Mesendoderm (in vitro differentiated cells): Measurements from ENCODE around the gene NEDD8.
"Not testable (repeated sequence)": the region's sequence is repeated elsewhere in the genome, so short reads cannot be mapped to it uniquely, and the experiment has no call there.

Source experiments
- DNase-seq: peaks from one replicate; pipeline ENCODE4 v3.0.0; 2013
- H2AK5ac ChIP-seq: 2 replicates; pipeline ENCODE4 v1.6.1; 2013; ENCODE audit warnings: low read length, inconsistent platforms
- H2BK120ac ChIP-seq: 2 replicates; pipeline ENCODE4 v1.6.1; 2013; ENCODE audit warnings: low read depth, mild to moderate bottlenecking, low read length, moderate library complexity, mixed read lengths
- H2BK15ac ChIP-seq: replicated peaks from 2 replicates; pipeline ENCODE4 v1.6.1; 2013; ENCODE audit warnings: low read depth, mild to moderate bottlenecking, moderate library complexity
- H2BK5ac ChIP-seq: 2 replicates; pipeline ENCODE4 v1.6.1; 2013; ENCODE audit warnings: low read length, inconsistent platforms
- H3K18ac ChIP-seq: 2 replicates; pipeline ENCODE4 v1.6.1; 2013; ENCODE audit warnings: mild to moderate bottlenecking, low read length, mixed read lengths
- H3K23ac ChIP-seq: one replicate; pipeline ENCODE4 v1.6.1; 2013; ENCODE audit warnings: low read length
- H3K27ac ChIP-seq: 2 replicates; pipeline ENCODE4 v1.5.1; 2013; ENCODE audit warnings: low read depth, mild to moderate bottlenecking, inconsistent platforms, low read length, moderate library complexity
- H3K27me3 ChIP-seq: 2 replicates; pipeline ENCODE4 v1.6.1; 2013; ENCODE audit warnings: low read length, control low read depth, mild to moderate bottlenecking, inconsistent platforms; ENCODE audit not compliant: insufficient read depth, poor library complexity
- H3K36me3 ChIP-seq: 2 replicates; pipeline ENCODE4 v1.6.1; 2013; ENCODE audit warnings: low read length, inconsistent platforms; ENCODE audit not compliant: control insufficient read depth, insufficient read depth
- H3K4ac ChIP-seq: one replicate; pipeline ENCODE4 v1.6.1; 2013; ENCODE audit warnings: low read depth, mild to moderate bottlenecking, low read length, moderate library complexity
- H3K4me1 ChIP-seq: 2 replicates; pipeline ENCODE4 v1.6.1; 2013; ENCODE audit warnings: low read depth, low read length, inconsistent platforms; ENCODE audit not compliant: control insufficient read depth
- H3K4me2 ChIP-seq: 2 replicates; pipeline ENCODE4 v1.6.1; 2013; ENCODE audit warnings: low read length
- H3K4me3 ChIP-seq: 2 replicates; pipeline ENCODE4 v1.5.1; 2013; ENCODE audit warnings: mild to moderate bottlenecking, low read length
- H3K56ac ChIP-seq: one replicate; pipeline ENCODE4 v1.6.1; 2013; ENCODE audit warnings: low read length
- H3K79me1 ChIP-seq: 2 replicates; pipeline ENCODE4 v1.6.1; 2013; ENCODE audit warnings: low read length, inconsistent platforms
- H3K79me2 ChIP-seq: 2 replicates; pipeline ENCODE4 v1.6.1; 2013; ENCODE audit warnings: mild to moderate bottlenecking, low read length; ENCODE audit not compliant: control insufficient read depth, insufficient read depth
- H3K9ac ChIP-seq: 2 replicates; pipeline ENCODE4 v1.6.1; 2013; ENCODE audit warnings: low read length, inconsistent platforms
- H4K5ac ChIP-seq: one replicate; pipeline ENCODE4 v1.6.1; 2013; ENCODE audit warnings: low read length
- H4K8ac ChIP-seq: one replicate; pipeline ENCODE4 v1.6.1; 2013; ENCODE audit warnings: low read depth, mild to moderate bottlenecking, control low read depth, low read length, moderate library complexity
- WGBS: extraction: QIAGEN DNeasy Blood & Tissue Kit; methylation state at CpG from one replicate; pipeline ENCODE4 v1.1.7; 2013; ENCODE audit warnings: low lambda C conversion rate, missing lambda C conversion rate; ENCODE audit not compliant: insufficient coverage; ENCODE audit errors: extremely low coverage; 5-methylcytosine and 5-hydroxymethylcytosine counted together

The NEDD8 gene

GRCh38 chr14:24231263-24232120 is 675 bp downstream of the NEDD8 start:
- Histone ChIP-seq H2BK120ac (no peak overlapping the region), H3K56ac (peak overlapping the region; percentile 97), H3K36me3 (no peaks in the 10 kb centered on the region), H3K9ac (peak overlapping the region; percentile 95), H4K5ac (no peak overlapping the region), H2BK15ac (no peak overlapping the region), H3K27me3 (no peaks in the 10 kb centered on the region), H2BK5ac (no peak overlapping the region), H3K4me2 (peak overlapping the region; percentile 98), H3K4ac (peak overlapping the region; percentile 20), H3K4me3 (peak overlapping the region; percentile 99), H3K79me1 (peaks cover 9% of the 10 kb centered on the region), H3K4me1 (peaks cover 2% of the 10 kb centered on the region), H4K8ac (peak overlapping the region; percentile 16), H3K18ac (peak overlapping the region; percentile 22), H3K23ac (peak overlapping the region; percentile 9), H3K79me2 (peaks cover 22% of the 10 kb centered on the region), H2AK5ac (no peak overlapping the region), H3K27ac (no peak overlapping the region)
- WGBS = 100% methylated on average over 1 of the region's 23 CpGs
- no peak for DNase-seq

GRCh38 chr14:24228902-24229301 is 3.3 kb downstream of the NEDD8 start:
- no peak overlapping the region for H2BK5ac ChIP-seq
- DNase-seq = no peak
- H3K36me3 ChIP-seq = no peaks in the 10 kb centered on the region
- no peak overlapping the region for H2BK120ac ChIP-seq
- H3K9ac ChIP-seq = no peak overlapping the region
- no peak overlapping the region for H3K27ac ChIP-seq
- H3K23ac ChIP-seq = no peak overlapping the region
- H3K27me3 ChIP-seq = no peaks in the 10 kb centered on the region
- no peak overlapping the region for H3K56ac ChIP-seq
- H2BK15ac ChIP-seq = no peak overlapping the region
- peaks cover 2% of the 10 kb centered on the region for H3K4me1 ChIP-seq
- no CpG with 5 or more reads among the region's 1 CpG for WGBS
- no peak overlapping the region for H3K4me2 ChIP-seq
- H4K8ac ChIP-seq = no peak overlapping the region
- H3K4ac ChIP-seq = no peak overlapping the region
- H3K18ac ChIP-seq = no peak overlapping the region
- H3K79me1 ChIP-seq = peaks cover 9% of the 10 kb centered on the region
- H4K5ac ChIP-seq = no peak overlapping the region
- no peak overlapping the region for H2AK5ac ChIP-seq
- H3K4me3 ChIP-seq = no peak overlapping the region
- H3K79me2 ChIP-seq = peaks cover 24% of the 10 kb centered on the region

- no peaks in the 10 kb centered on the region for H3K36me3 ChIP-seq
- H2BK120ac ChIP-seq = no peak overlapping the region
- H3K4me1 ChIP-seq = no peaks in the 10 kb centered on the region
- no peak overlapping the region for H4K8ac ChIP-seq
- H3K9ac ChIP-seq = no peak overlapping the region
- H3K56ac ChIP-seq = no peak overlapping the region
- no CpG with 5 or more reads among the region's 1 CpG for WGBS
- no peak for DNase-seq
- H3K4me2 ChIP-seq = no peak overlapping the region
- H3K27ac ChIP-seq = no peak overlapping the region
- H3K4me3 ChIP-seq = no peak overlapping the region
- no peak overlapping the region for H2BK15ac ChIP-seq
- no peak overlapping the region for H3K4ac ChIP-seq
- H4K5ac ChIP-seq = no peak overlapping the region
- no peak overlapping the region for H3K23ac ChIP-seq
- peaks cover 22% of the 10 kb centered on the region for H3K79me2 ChIP-seq
- H3K79me1 ChIP-seq = peaks cover 3% of the 10 kb centered on the region
- no peak overlapping the region for H2AK5ac ChIP-seq
- no peak overlapping the region for H2BK5ac ChIP-seq
- H3K27me3 ChIP-seq = no peaks in the 10 kb centered on the region
- H3K18ac ChIP-seq = no peak overlapping the region
Measured at GRCh38 chr14:24226473-24226872, 5.7 kb downstream of the NEDD8 start.

GRCh38 chr14:24224618-24225071 is 7.5 kb downstream of the NEDD8 start:
- no peak overlapping the region for H2BK15ac ChIP-seq
- no peaks in the 10 kb centered on the region for H3K79me1 ChIP-seq
- peaks cover 16% of the 10 kb centered on the region for H3K79me2 ChIP-seq
- no peak for DNase-seq
- no peak overlapping the region for H2BK120ac ChIP-seq
- H3K9ac ChIP-seq = no peak overlapping the region
- H3K56ac ChIP-seq = no peak overlapping the region
- H3K23ac ChIP-seq = no peak overlapping the region
- H3K18ac ChIP-seq = no peak overlapping the region
- no peak overlapping the region for H3K4ac ChIP-seq
- H3K4me1 ChIP-seq = no peaks in the 10 kb centered on the region
- H3K4me2 ChIP-seq = no peak overlapping the region
- H3K36me3 ChIP-seq = no peaks in the 10 kb centered on the region
- no peak overlapping the region for H3K4me3 ChIP-seq
- no peak overlapping the region for H4K8ac ChIP-seq
- H2AK5ac ChIP-seq = no peak overlapping the region
- no peak overlapping the region for H4K5ac ChIP-seq
- no peak overlapping the region for H3K27ac ChIP-seq
- no peak overlapping the region for H2BK5ac ChIP-seq
- no peaks in the 10 kb centered on the region for H3K27me3 ChIP-seq
- no CpG with 5 or more reads among the region's 7 CpGs for WGBS

- H2BK15ac ChIP-seq, H3K4me2 ChIP-seq, H2BK5ac ChIP-seq, H3K36me3 ChIP-seq, H2AK5ac ChIP-seq, H3K4me1 ChIP-seq, H4K5ac ChIP-seq, H3K4me3 ChIP-seq, H3K23ac ChIP-seq, H3K18ac ChIP-seq, H3K27me3 ChIP-seq, H3K79me1 ChIP-seq, H2BK120ac ChIP-seq, H3K9ac ChIP-seq, H3K79me2 ChIP-seq, DNase-seq, H3K4ac ChIP-seq, H3K56ac ChIP-seq, H3K27ac ChIP-seq, H4K8ac ChIP-seq: not testable (repeated sequence)
- WGBS = no CpG with 5 or more reads among the region's 4 CpGs
Measured at GRCh38 chr14:24222987-24223386, 9.2 kb downstream of the NEDD8 start.
